AG09309 (cell line): ENCODE measurements around the gene ANKRD17.

ENCODE experiments used
- DNase-seq: peaks from one replicate; pipeline ENCODE4 v3.0.0-alpha.2; 2010; ENCODE audit warnings: low read depth
- H3K4me3 ChIP-seq: 2 replicates; pipeline ENCODE4 v1.5.1; 2011; ENCODE audit warnings: mild to moderate bottlenecking, low read depth, low read length, moderate library complexity; ENCODE audit not compliant: control insufficient read depth
- TF ChIP-seq, protein P1 (sequence below): IDR thresholded peaks from 2 replicates; pipeline ENCODE4 v1.5.1; 2011; ENCODE audit warnings: mild to moderate bottlenecking, low read depth, low read length, inconsistent platforms; ENCODE audit not compliant: insufficient read depth, control insufficient read depth; ENCODE audit errors: missing control alignments

ANKRD17 gene

DNA sequence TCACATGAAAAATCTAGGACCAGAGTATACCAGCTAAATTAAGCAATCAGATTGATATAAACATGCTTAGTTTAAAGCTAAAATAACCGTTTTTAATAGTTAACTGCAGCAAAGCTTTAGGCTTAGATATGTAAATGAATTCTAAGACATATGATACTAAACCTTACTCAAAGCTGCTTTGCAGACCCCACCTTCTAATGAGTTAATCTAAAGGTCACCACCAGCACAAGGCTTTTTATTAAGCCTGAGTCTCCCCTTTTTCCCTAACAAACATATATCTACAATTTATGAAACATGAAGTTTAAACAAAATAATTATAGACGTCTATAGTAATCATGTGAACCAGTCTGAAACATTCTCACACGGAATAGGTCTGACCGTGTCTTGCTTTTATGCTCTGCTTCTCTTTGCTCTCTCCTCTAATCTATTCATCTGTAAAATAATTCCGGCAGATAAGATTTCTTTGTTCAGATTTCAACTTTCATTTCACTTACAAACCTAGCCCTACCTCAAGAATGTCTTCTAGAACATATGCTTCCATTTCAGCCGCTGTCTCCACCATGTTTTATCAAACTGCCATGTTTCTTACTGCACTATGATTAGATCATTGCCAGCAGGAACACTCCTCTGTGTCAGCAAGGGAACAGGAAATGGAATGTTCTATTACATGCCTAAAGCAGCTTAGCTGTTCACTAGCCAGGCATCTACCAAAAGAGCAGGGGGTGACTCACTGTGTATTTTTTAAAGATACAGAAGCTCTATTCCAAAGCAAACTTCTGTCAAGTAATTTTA, 35.9 kb downstream of the ANKRD17 start:
- TF ChIP-seq, protein P1, sequence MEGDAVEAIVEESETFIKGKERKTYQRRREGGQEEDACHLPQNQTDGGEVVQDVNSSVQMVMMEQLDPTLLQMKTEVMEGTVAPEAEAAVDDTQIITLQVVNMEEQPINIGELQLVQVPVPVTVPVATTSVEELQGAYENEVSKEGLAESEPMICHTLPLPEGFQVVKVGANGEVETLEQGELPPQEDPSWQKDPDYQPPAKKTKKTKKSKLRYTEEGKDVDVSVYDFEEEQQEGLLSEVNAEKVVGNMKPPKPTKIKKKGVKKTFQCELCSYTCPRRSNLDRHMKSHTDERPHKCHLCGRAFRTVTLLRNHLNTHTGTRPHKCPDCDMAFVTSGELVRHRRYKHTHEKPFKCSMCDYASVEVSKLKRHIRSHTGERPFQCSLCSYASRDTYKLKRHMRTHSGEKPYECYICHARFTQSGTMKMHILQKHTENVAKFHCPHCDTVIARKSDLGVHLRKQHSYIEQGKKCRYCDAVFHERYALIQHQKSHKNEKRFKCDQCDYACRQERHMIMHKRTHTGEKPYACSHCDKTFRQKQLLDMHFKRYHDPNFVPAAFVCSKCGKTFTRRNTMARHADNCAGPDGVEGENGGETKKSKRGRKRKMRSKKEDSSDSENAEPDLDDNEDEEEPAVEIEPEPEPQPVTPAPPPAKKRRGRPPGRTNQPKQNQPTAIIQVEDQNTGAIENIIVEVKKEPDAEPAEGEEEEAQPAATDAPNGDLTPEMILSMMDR: no peak
- DNase-seq: peak; percentile 86
- H3K4me3 ChIP-seq: peak overlapping the region; percentile 51

- TF ChIP-seq, protein P1: no peak
- no peak for DNase-seq
- peak overlapping the region; percentile 7 for H3K4me3 ChIP-seq
These were observed 36.9 kb downstream of the ANKRD17 start for GRCh38 chr4:73221734-73222133.

GRCh38 chr4:73220815-73221214, 37.8 kb downstream of the ANKRD17 start:
- no peak for DNase-seq
- no peak overlapping the region for H3K4me3 ChIP-seq
- TF ChIP-seq, protein P1: no peak

DNA sequence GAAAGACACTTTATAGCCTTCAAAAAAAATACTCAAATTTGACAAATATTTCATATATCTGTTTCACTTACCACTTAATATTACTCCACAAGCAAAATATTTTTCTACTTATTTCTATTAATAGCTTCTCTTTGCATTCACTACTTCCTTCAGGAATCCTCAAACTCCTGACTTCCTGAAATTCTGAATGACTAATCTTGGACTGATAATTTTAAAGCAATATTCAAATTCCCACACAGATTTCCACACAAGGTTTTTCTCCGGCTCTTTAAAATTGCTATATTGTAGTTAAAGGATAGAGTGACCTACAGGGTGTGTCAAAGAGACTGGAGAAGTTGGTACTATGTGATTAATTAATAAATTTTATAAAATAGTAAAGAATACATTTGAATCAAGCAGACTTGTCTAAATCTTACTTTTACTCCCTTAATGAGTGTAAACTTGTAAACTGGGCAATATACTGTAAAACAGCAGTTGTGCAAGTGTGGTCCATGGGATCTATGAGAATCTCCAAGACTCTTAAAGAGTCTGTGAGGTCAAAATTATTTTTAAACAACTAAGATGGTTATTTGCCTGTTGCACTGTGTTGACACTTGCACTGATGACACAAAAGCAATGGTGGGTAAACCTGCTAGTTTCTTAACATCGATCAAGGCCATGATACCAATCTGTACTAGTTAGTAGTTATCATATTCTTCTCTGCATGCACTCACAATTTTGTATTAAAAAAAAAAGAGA, 44.5 kb downstream of the ANKRD17 start:
- DNase-seq: no peak

GRCh38 chr4:73212982-73213730, 45.4 kb downstream of the ANKRD17 start:
- DNase-seq: no peak
- H3K4me3 ChIP-seq: no peak overlapping the region

More for the DNA sequence above, 44.5 kb downstream of the ANKRD17 start:
- TF ChIP-seq, protein P1: no peak
- H3K4me3 ChIP-seq: no peak overlapping the region

DNA sequence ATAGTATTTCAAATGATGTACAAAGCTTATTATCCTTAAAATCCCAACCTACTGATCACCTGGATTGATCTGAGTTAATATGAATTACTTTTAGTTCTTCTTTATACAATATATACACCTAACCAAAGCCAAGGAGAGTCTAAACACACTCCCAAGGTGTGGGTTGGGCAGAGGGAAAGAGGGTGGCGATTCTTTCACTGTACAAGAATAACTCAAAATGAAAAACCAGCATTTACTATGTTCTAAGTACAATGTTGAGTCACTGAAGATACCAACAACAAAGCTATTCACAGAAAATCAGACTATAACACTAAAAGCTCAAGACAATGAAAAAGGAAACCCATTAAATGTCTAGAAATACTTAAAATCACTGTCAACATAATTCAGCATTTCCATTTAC, 46.6 kb downstream of the ANKRD17 start:
- DNase-seq: no peak
- H3K4me3 ChIP-seq: no peak overlapping the region
- TF ChIP-seq, protein P1: no peak

More at GRCh38 chr4:73212982-73213730, 45.4 kb downstream of the ANKRD17 start:
- TF ChIP-seq, protein P1: no peak
